Stimulated activated CD4-positive, alpha-beta T cell treated with anti-CD3 and anti-CD28 coated beads, Interleukin-4, amount 100 ng/mL, for 1 hour (primary cell): ENCODE data around the gene PVALB.
A peak's percentile ranks its signal among the peaks of the same experiment; 100 is the strongest.

Source experiments
- DNase-seq: peaks from one replicate; pipeline ENCODE4 v3.0.0-alpha.2; 2020

The PVALB gene

GRCh38 chr22:36808721-36809344 lies 8.0 kb downstream of the PVALB start:
- DNase-seq: no peak

GRCh38 chr22:36807627-36808026 lies 9.2 kb downstream of the PVALB start:
- DNase-seq: no peak

GRCh38 chr22:36806835-36807234 lies 10.0 kb downstream of the PVALB start:
- DNase-seq: no peak

GRCh38 chr22:36803358-36803757 lies 13.5 kb downstream of the PVALB start:
- DNase-seq: no peak

- DNase-seq: no peak
Measured at GRCh38 chr22:36798674-36799066, 18.2 kb downstream of the PVALB start.

GRCh38 chr22:36797911-36798673 lies 18.7 kb downstream of the PVALB start:
- no peak for DNase-seq

GRCh38 chr22:36797374-36797773 lies 19.5 kb downstream of the PVALB start:
- no peak for DNase-seq

GRCh38 chr22:36796552-36797175 lies 20.2 kb downstream of the PVALB start:
- DNase-seq: no peak

- DNase-seq: no peak
Measured at GRCh38 chr22:36795633-36796032, 21.2 kb downstream of the PVALB start.

GRCh38 chr22:36790648-36791047 lies 26.2 kb downstream of the PVALB start:
- DNase-seq: peak; percentile 10

- no peak for DNase-seq
Measured at GRCh38 chr22:36787204-36787988, 29.4 kb downstream of the PVALB start.

- DNase-seq: no peak
Measured at GRCh38 chr22:36783743-36784142, 33.1 kb downstream of the PVALB start.

GRCh38 chr22:36781656-36782627 lies 34.9 kb downstream of the PVALB start:
- peak; percentile 86 for DNase-seq

- no peak for DNase-seq
Measured at GRCh38 chr22:36778020-36778419, 38.8 kb downstream of the PVALB start.

GRCh38 chr22:36776722-36777121 lies 40.1 kb downstream of the PVALB start:
- DNase-seq: no peak

- DNase-seq: peak; percentile 92
Measured at GRCh38 chr22:36775964-36776669, 40.7 kb downstream of the PVALB start, which contains the start of gene IFT27. TSS of gene IFT27 (minus strand) at chr22:36776119. CDS start at chr22:36775707, 412 bp downstream.

GRCh38 chr22:36775586-36775963 lies 41.3 kb downstream of the PVALB start:
- peak; percentile 30 for DNase-seq

GRCh38 chr22:36773935-36774334 lies 42.9 kb downstream of the PVALB start:
- no peak for DNase-seq

GRCh38 chr22:36772451-36772850 lies 44.4 kb downstream of the PVALB start:
- no peak for DNase-seq

- no peak for DNase-seq
Measured at GRCh38 chr22:36771356-36772063, 45.3 kb downstream of the PVALB start.
